Measurements from ENCODE around the gene RAPGEFL1. TPM values are rescaled to one million over a fixed set of nuclear protein-coding genes. Genes with fewer than 3 reads are reported as not detected.
"Not testable (repeated sequence)": the region's sequence is repeated elsewhere in the genome, so short reads cannot be mapped to it uniquely, and the experiment has no call there.

The RAPGEFL1 gene
- total RNA-seq, 1 donor from 2014 or later, result 24.1 TPM

DNA sequence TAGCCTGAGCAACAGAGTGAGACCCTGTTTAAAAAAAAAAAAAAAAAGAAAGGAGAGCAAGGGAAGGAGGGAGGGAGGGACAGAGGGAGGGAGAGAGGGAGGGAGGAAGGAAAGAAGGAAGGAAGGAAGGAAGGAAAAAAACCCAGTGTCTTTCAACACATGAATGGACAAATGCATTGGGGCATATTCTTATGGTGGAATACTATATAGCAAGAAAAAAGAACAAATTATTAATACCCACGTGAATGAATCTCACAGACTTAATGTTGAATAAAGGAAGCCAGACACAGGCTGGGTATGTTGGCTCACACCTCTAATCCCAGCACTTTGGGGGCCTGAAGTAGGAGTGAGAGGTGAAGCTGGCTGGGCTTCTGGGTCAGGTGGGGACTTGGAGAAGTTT lies 20.3 kb downstream of the RAPGEFL1 start:
- Mint-ChIP-seq H3K27me3 (ENCODE audit: low read depth) (no peaks in the 10 kb centered on the region), H3K9me3 (no peaks in the 10 kb centered on the region), H3K36me3 (ENCODE audit: low read depth) (no peaks in the 10 kb centered on the region), H3K4me3 (no peak overlapping the region), H3K27ac (ENCODE audit: unreplicated experiment) (no peak overlapping the region), H3K4me1 (peaks cover 5% of the 10 kb centered on the region)
- DNase-seq (ENCODE audit: low read depth, low spot score), result no peak
- no peak for TF ChIP-seq CTCF (conservative IDR thresholded peaks at IDR 0.05)

- DNase-seq (ENCODE audit: low read depth, low spot score); H3K27me3 Mint-ChIP-seq (ENCODE audit: low read depth); H3K9me3 Mint-ChIP-seq; H3K27ac Mint-ChIP-seq (ENCODE audit: unreplicated experiment); H3K4me3 Mint-ChIP-seq; H3K4me1 Mint-ChIP-seq; H3K36me3 Mint-ChIP-seq (ENCODE audit: low read depth): not testable (repeated sequence)
Measured at GRCh38 chr17:40197965-40198456, 20.7 kb downstream of the RAPGEFL1 start.

DNA sequence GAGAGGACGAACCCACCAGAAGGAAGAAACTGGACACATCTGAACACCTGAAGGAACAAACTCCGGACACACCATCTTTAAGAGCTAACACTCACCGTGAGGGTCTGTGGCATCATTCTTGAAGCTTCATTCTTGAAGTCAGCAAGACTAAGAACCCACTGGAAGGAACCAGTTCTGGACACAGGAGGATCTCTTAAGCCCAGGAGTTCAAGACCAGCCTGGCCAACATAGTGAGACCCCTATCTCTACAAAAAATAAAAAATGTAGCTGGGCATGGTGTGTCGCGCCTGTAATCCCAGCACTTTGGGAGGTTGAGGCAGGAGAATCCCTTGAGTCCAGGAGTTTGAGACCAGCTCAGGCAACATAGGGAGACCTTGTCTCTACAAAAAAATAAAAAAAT lies 21.3 kb downstream of the RAPGEFL1 start:
- peaks cover 5% of the 10 kb centered on the region for H3K4me1 Mint-ChIP-seq
- H3K27me3 Mint-ChIP-seq (ENCODE audit: low read depth), result no peaks in the 10 kb centered on the region
- TF ChIP-seq CTCF (conservative IDR thresholded peaks at IDR 0.05), result no peak
- no peaks in the 10 kb centered on the region for H3K36me3 Mint-ChIP-seq (ENCODE audit: low read depth)
- no peak overlapping the region for H3K27ac Mint-ChIP-seq (ENCODE audit: unreplicated experiment)
- no peak overlapping the region for H3K4me3 Mint-ChIP-seq
- H3K9me3 Mint-ChIP-seq, result no peaks in the 10 kb centered on the region
- DNase-seq (ENCODE audit: low read depth, low spot score), result no peak

DNA sequence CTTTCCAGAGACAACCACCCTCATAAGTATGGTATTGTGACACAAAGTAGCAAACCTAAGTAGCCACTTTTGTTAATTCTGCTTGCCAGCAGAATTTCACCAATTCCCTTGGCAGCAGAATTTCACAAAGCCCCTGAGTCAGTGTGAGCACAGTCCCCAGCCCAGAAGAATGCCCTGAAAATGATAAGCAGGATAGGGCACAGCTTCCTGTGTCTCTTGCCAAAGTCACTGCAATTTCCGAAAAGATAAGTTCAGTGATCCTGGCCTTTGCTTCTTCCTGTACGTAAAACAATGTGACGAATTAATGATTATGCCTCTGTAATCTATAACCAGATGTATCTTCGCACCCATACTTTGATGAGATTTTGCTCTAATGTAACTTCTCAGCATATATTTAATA lies 25.9 kb downstream of the RAPGEFL1 start:
- Mint-ChIP-seq H3K9me3 (no peaks in the 10 kb centered on the region), H3K27me3 (ENCODE audit: low read depth) (no peaks in the 10 kb centered on the region), H3K4me1 (peaks cover 5% of the 10 kb centered on the region), H3K27ac (ENCODE audit: unreplicated experiment) (no peak overlapping the region), H3K36me3 (ENCODE audit: low read depth) (no peaks in the 10 kb centered on the region), H3K4me3 (no peak overlapping the region)
- no peak for TF ChIP-seq CTCF (conservative IDR thresholded peaks at IDR 0.05)
- DNase-seq (ENCODE audit: low read depth, low spot score), result no peak

DNA sequence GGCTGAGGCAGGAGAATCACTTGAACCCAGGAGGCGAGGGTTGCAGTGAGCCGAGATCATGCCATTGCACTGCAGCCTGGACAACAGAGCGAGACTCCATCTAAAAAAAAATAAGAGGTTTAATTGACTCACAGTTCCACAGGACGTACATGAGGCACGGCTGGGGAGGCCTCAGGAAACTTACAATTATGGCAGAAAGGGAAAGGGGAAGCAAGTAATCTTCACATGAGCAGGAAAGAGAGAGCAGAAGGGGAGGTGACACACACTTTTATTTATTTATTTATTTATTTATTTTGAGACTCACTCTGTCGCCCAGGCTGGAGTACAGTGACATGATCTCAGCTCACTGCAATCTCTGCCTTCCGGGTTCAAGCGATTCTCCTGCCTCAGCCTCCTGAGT lies 28.9 kb downstream of the RAPGEFL1 start:
- not testable (repeated sequence) for H3K27ac Mint-ChIP-seq (ENCODE audit: unreplicated experiment); H3K9me3 Mint-ChIP-seq; DNase-seq (ENCODE audit: low read depth, low spot score); H3K27me3 Mint-ChIP-seq (ENCODE audit: low read depth); H3K36me3 Mint-ChIP-seq (ENCODE audit: low read depth); H3K4me3 Mint-ChIP-seq; H3K4me1 Mint-ChIP-seq

- H3K4me3 Mint-ChIP-seq, result no peak overlapping the region
Measured at GRCh38 chr17:40209404-40210093, 32.3 kb downstream of the RAPGEFL1 start.

GRCh38 chr17:40213914-40214313 lies 36.6 kb downstream of the RAPGEFL1 start:
- H3K27me3 Mint-ChIP-seq (ENCODE audit: low read depth); H3K4me3 Mint-ChIP-seq; H3K36me3 Mint-ChIP-seq (ENCODE audit: low read depth); H3K27ac Mint-ChIP-seq (ENCODE audit: unreplicated experiment); H3K9me3 Mint-ChIP-seq; DNase-seq (ENCODE audit: low read depth, low spot score); H3K4me1 Mint-ChIP-seq: not testable (repeated sequence)

More at GRCh38 chr17:40209404-40210093, 32.3 kb downstream of the RAPGEFL1 start:
- Mint-ChIP-seq H3K4me1 (no peaks in the 10 kb centered on the region), H3K36me3 (ENCODE audit: low read depth) (no peaks in the 10 kb centered on the region), H3K27ac (ENCODE audit: unreplicated experiment) (no peak overlapping the region), H3K9me3 (no peaks in the 10 kb centered on the region), H3K27me3 (ENCODE audit: low read depth) (no peaks in the 10 kb centered on the region)
- no peak for TF ChIP-seq CTCF (conservative IDR thresholded peaks at IDR 0.05)
- DNase-seq (ENCODE audit: low read depth, low spot score), result no peak

All from neural crest cell (in vitro differentiated cells).